A673 (cell line): Measurements from ENCODE around the gene NSUN2.

Experiments used
- EZH2 ChIP-seq: fragments of 200-600 bp; sonication (generic); IDR thresholded peaks from 2 replicates; pipeline ENCODE4 v1.6.1; 2017; ENCODE audit warnings: borderline replicate concordance, low read depth, mild to moderate bottlenecking, mixed read lengths, antibody characterized with exemption, low read length; ENCODE audit not compliant: poor library complexity, severe bottlenecking
- TF ChIP-seq, protein P1 (sequence below): fragments of 300-800, 200-600 bp; sonication (generic); conservative IDR thresholded peaks from 2 replicates; pipeline ENCODE4 v1.5.1; 2017; ENCODE audit warnings: low read depth, mild to moderate bottlenecking, antibody characterized with exemption, low read length, moderate library complexity, mixed read lengths

- TF ChIP-seq, protein P1, sequence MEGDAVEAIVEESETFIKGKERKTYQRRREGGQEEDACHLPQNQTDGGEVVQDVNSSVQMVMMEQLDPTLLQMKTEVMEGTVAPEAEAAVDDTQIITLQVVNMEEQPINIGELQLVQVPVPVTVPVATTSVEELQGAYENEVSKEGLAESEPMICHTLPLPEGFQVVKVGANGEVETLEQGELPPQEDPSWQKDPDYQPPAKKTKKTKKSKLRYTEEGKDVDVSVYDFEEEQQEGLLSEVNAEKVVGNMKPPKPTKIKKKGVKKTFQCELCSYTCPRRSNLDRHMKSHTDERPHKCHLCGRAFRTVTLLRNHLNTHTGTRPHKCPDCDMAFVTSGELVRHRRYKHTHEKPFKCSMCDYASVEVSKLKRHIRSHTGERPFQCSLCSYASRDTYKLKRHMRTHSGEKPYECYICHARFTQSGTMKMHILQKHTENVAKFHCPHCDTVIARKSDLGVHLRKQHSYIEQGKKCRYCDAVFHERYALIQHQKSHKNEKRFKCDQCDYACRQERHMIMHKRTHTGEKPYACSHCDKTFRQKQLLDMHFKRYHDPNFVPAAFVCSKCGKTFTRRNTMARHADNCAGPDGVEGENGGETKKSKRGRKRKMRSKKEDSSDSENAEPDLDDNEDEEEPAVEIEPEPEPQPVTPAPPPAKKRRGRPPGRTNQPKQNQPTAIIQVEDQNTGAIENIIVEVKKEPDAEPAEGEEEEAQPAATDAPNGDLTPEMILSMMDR, result no peak
- no peak for TF ChIP-seq EZH2
Observed at GRCh38 chr5:6582507-6583048, 50.3 kb downstream of the NSUN2 start.
